Endothelial cell of umbilical vein (primary cell): ENCODE measurements around the gene GARIN5B. TPM values are rescaled to one million over a fixed set of nuclear protein-coding genes. Genes with fewer than 3 reads are reported as not detected.

Experiments
- BruUV-seq: library from RNA; stranded (reverse); fragments of 400-500 nt; replicated peaks from 2 replicates; lab custom pipeline; 2021; lab: Mats Ljungman, UMichigan
- CTCF ChIA-PET: fragments of 300-600, 350-600 bp; sonication (Branson Sonifier 250); formaldehyde crosslinking; loops from one replicate; lab custom pipeline; 2021; ENCODE audit warnings: antibody characterized with exemption, inconsistent platforms; lab: Charles Lee
- POLR2A ChIA-PET: fragments of 300-600, 350-600 bp; sonication (Branson Sonifier 250); formaldehyde crosslinking; loops from one replicate; lab custom pipeline; 2021; ENCODE audit warnings: antibody characterized with exemption, inconsistent platforms; lab: Charles Lee
- DNase-seq: peaks from one replicate; pipeline ENCODE4 v3.0.0-alpha.2; 2011; ENCODE audit warnings: low read depth, low spot score
- FAIRE-seq: peaks from 2 replicates; lab custom pipeline; 2011; peaks lifted over from hg19 to GRCh38; lab: Jason Lieb, UNC
- H2AFZ ChIP-seq: 2 replicates; pipeline ENCODE4 v1.6.0; 2012; ENCODE audit warnings: low read depth, low read length, control low read depth, inconsistent platforms
- H3K27ac ChIP-seq: 2 replicates; pipeline ENCODE4 v1.5.1; 2011; ENCODE audit warnings: low read depth, mild to moderate bottlenecking, control low read depth, low read length, moderate library complexity; ENCODE audit not compliant: insufficient read depth
- H3K27me3 ChIP-seq, 2 experiments: 2 replicates each; pipeline versions ENCODE4 v1.6.0 to v1.6.1; 2011; ENCODE audit warnings: low read length in 2 of 2, mixed read lengths in 1 of 2; ENCODE audit not compliant: control insufficient read depth in 2 of 2, insufficient read depth in 2 of 2
- H3K36me3 ChIP-seq, 2 experiments: 2 replicates in 1 of 2; 3 replicates in 1 of 2; pipeline ENCODE4 v1.5.1; 2011; ENCODE audit warnings: low read length in 2 of 2, mild to moderate bottlenecking in 1 of 2, moderate library complexity in 1 of 2; ENCODE audit not compliant: control insufficient read depth in 2 of 2, insufficient read depth in 2 of 2; ENCODE audit errors: extremely low read depth in 1 of 2
- H3K4me1 ChIP-seq: 3 replicates; pipeline ENCODE4 v1.5.1; 2011; ENCODE audit warnings: mild to moderate bottlenecking, low read length; ENCODE audit not compliant: control insufficient read depth, insufficient read depth; ENCODE audit errors: extremely low read depth
- H3K4me2 ChIP-seq: 2 replicates; pipeline ENCODE4 v1.6.1; 2011; ENCODE audit warnings: low read length, control low read depth, mixed read lengths; ENCODE audit not compliant: insufficient read depth
- H3K4me3 ChIP-seq, 3 experiments: fragments of 200-600 bp in 1 of 3; sonication (generic), shearing (Covaris generic) in 1 of 3; replicated peaks in 1 of 3; 2 replicates each; pipeline ENCODE4 v1.5.1; 2011 to 2016; ENCODE audit warnings: control low read depth in 3 of 3, low read length in 3 of 3, mild to moderate bottlenecking in 2 of 3, inconsistent platforms in 1 of 3, low read depth in 1 of 3, moderate library complexity in 1 of 3; ENCODE audit not compliant: insufficient read depth in 1 of 3
- H3K79me2 ChIP-seq: 2 replicates; pipeline ENCODE4 v1.6.0; 2012; ENCODE audit warnings: low read length, inconsistent platforms; ENCODE audit not compliant: control insufficient read depth, insufficient read depth
- H3K9ac ChIP-seq: replicated peaks from 2 replicates; pipeline ENCODE3; 2011; ENCODE audit warnings: low read length, control low read depth; ENCODE audit not compliant: insufficient read depth; ENCODE audit errors: extremely low read depth
- H3K9me1 ChIP-seq: replicated peaks from 3 replicates; pipeline ENCODE4 v1.6.0; 2011; ENCODE audit warnings: mild to moderate bottlenecking, low read length; ENCODE audit not compliant: control insufficient read depth, insufficient read depth; ENCODE audit errors: extremely low read depth
- H3K9me3 ChIP-seq: replicated peaks from 2 replicates; pipeline ENCODE4 v1.5.1; 2012; ENCODE audit warnings: low read length, inconsistent platforms; ENCODE audit not compliant: control insufficient read depth, insufficient read depth
- H4K20me1 ChIP-seq: replicated peaks from 2 replicates; pipeline ENCODE3; 2011; ENCODE audit warnings: mild to moderate bottlenecking, low read length; ENCODE audit not compliant: control insufficient read depth, insufficient read depth; ENCODE audit errors: extremely low read depth
- EZH2 ChIP-seq: IDR thresholded peaks from 2 replicates; pipeline ENCODE4 v1.6.1; 2012; ENCODE audit warnings: borderline replicate concordance, low read depth, mild to moderate bottlenecking, moderate library complexity, low read length, inconsistent platforms; ENCODE audit not compliant: severe bottlenecking
- GATA2 ChIP-seq: IDR thresholded peaks from 2 replicates; pipeline ENCODE4 v1.7.0; 2011; ENCODE audit warnings: low read depth, mild to moderate bottlenecking, moderate library complexity, mixed read lengths, low read length; ENCODE audit not compliant: insufficient read length, insufficient read depth
- JUN ChIP-seq: IDR thresholded peaks from 2 replicates; pipeline ENCODE4 v1.6.1; 2011; ENCODE audit warnings: borderline replicate concordance, low read depth; ENCODE audit not compliant: insufficient read length, insufficient read depth
- MYC ChIP-seq: IDR thresholded peaks from one replicate; pipeline ENCODE4 v1.6.1; 2011; ENCODE audit warnings: mild to moderate bottlenecking, low read depth, low read length
- POLR2A ChIP-seq: IDR thresholded peaks from 2 replicates; pipeline ENCODE4 v1.6.1; 2012; ENCODE audit warnings: low read depth, mild to moderate bottlenecking, control low read depth, low read length
- dilution Hi-C: fragments of 300-500 bp; cut with MboI; formaldehyde crosslinking; loops from one replicate; pipeline ENCODE4 v1.15.0; 2019; ENCODE audit warnings: low sequenced_read_pairs; ENCODE audit not compliant: extremely low pct_ligation_motif_present
- intact Hi-C: fragments of 100-400 bp; cut with micrococcal nuclease; formaldehyde crosslinking; loops from one replicate; pipeline ENCODE4 v1.10.0; 2022
- polyA plus RNA-seq, 4 experiments: library from polyadenylated mRNA; depleted of rRNA in 3 of 4; stranded (reverse) in 3 of 4; unstranded in 1 of 4; fragments of >200 nt; gene quantifications; 2 replicates each; pipeline versions ENCODE4 v1.2.1 to v1.2.3, GENCODE V29; 2011 to 2012; ENCODE audit warnings: missing spikeins in 1 of 4
- total RNA-seq: library from RNA; stranded (reverse); gene quantifications from 2 replicates; pipeline ENCODE4 v1.2.3, GENCODE V29; 2021
- TF ChIP-seq, protein P1 (sequence below): IDR thresholded peaks from 2 replicates; pipeline ENCODE4 v1.6.1; 2011; ENCODE audit not compliant: insufficient read depth, insufficient read length

GARIN5B gene
- total and polyA plus RNA-seq, 2 donors (not counting 3 experiments of a cell fraction or from before 2014, with no cell fraction given): not detected

DNA sequence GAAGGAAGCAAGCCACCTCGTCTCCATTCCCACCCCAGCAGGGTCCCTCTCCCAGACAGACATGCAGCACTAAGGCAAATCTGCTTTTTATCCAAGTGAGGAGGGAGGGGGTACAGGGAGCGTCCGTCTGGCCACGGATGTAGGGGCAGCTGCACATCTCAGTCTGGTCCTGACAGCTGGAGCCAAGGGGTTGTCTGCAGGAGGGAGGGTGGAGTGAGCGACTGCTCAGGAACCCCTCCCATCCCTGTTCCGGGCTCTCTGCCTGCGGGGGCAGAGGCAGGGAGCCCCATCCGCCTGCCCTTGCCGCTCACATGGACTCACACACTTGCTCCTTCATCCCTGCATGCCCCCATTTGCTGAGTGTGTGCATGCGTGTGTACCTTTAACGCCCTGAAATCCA is 16.1 kb upstream of the GARIN5B start:
- TF ChIP-seq GATA2: no peak
- no peak for TF ChIP-seq JUN
- no peak for TF ChIP-seq MYC
- Histone ChIP-seq H4K20me1 (no peaks in the 10 kb centered on the region), H3K4me1 (peaks cover 1% of the 10 kb centered on the region), H3K9me1 (no peaks in the 10 kb centered on the region), H3K4me3 (no peak overlapping the region), H3K27ac (no peak overlapping the region), H3K36me3 (no peaks in the 10 kb centered on the region), H3K9me3 (no peaks in the 10 kb centered on the region), H3K4me2 (no peak overlapping the region), H3K79me2 (no peaks in the 10 kb centered on the region), H2AFZ (no peak overlapping the region), H3K27me3 (peaks cover 12 to 17% of the 10 kb centered on the region in 2 experiments), H3K9ac (no peak overlapping the region)
- DNase-seq: no peak
- dilution Hi-C loops (no loop called here), intact Hi-C loops (no loop called here)
- FAIRE-seq: no peak
- ChIA-PET CTCF (no interaction called here), POLR2A (no interaction called here)
- BruUV-seq: no TSS peak

DNA sequence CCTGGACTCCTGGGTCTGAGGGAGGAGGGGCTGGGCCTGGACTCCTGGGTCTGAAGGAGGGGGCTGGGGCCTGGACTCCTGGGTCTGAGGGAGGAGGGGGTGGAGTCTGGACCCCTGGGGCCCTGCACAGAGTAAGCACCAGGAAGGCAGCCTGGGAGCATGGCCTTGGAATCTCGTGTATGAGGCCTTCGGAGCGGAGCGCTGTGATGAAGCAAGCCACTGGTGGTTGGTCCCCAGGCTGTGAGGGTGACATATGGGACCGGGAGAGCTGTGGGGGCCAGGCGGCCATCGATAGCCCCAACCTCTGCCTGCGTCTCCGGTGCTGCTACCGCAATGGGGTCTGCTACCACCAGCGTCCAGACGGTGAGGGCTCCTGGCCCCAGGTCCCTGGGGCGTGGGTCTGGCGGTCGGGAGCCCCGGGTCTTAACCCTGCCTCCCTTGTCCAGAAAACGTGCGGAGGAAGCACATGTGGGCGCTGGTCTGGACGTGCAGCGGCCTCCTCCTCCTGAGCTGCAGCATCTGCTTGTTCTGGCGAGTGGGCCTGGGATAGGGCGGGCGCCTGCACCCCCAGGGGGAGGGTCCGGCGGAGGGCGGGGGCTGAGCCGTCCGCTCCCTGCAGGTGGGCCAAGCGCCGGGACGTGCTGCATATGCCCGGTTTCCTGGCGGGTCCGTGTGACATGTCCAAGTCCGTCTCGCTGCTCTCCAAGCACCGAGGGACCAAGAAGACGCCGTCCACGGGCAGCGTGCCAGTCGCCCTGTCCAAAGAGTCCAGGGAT is 14.5 kb upstream of the GARIN5B start:
- Histone ChIP-seq H3K9ac (no peak overlapping the region), H3K9me1 (no peaks in the 10 kb centered on the region), H3K9me3 (no peaks in the 10 kb centered on the region), H3K79me2 (no peaks in the 10 kb centered on the region), H2AFZ (no peak overlapping the region), H3K36me3 (no peaks in the 10 kb centered on the region), H3K4me2 (no peak overlapping the region), H3K4me3 (no peak overlapping the region), H3K27ac (no peak overlapping the region), H3K27me3 (peaks cover 12 to 17% of the 10 kb centered on the region in 2 experiments), H3K4me1 (no peaks in the 10 kb centered on the region), H4K20me1 (no peaks in the 10 kb centered on the region)
- ChIA-PET POLR2A (no interaction called here), CTCF (interaction anchor here (1.0 kb wide), 1 partner anchor 38 kb away, joined by 3 read pairs; the partner anchor contains the start of gene KMT5C)
- dilution Hi-C loops (no loop called here), intact Hi-C loops (no loop called here)
- FAIRE-seq (no peak), DNase-seq (no peak)
- BruUV-seq: no TSS peak
- TF ChIP-seq, protein P1, sequence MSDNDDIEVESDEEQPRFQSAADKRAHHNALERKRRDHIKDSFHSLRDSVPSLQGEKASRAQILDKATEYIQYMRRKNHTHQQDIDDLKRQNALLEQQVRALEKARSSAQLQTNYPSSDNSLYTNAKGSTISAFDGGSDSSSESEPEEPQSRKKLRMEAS: no peak
- TF ChIP-seq POLR2A (no peak), EZH2 (peak; percentile 70), JUN (no peak)
